Right lobe of liver (tissue), 6 donors: ENCODE data around the gene ATF3. TPM values are rescaled to one million over a fixed set of nuclear protein-coding genes. Genes with fewer than 3 reads are reported as not detected.
A peak's percentile ranks its signal among the peaks of the same experiment; 100 is the strongest.

Experiments
- ATAC-seq, 4 donors: fragments of 200-7000 bp; cut with Tn5 transposase; one replicate each; pipeline ENCODE4 v1.9.1; 2020; ENCODE audit warnings: mild to moderate bottlenecking in 4 of 4, moderate library complexity in 4 of 4
- DNase-seq, 3 donors: peaks; one replicate each; pipeline ENCODE4 v3.0.0-alpha.2; 2020
- H3K27ac ChIP-seq, 3 donors: fragments of 200-600 bp; one replicate each; pipeline ENCODE4 v1.8.0; 2022
- H3K27me3 ChIP-seq, 2 donors: fragments of 200-600 bp; one replicate each; pipeline ENCODE4 v1.8.0; 2022
- H3K36me3 ChIP-seq, 4 donors: fragments of 200-600 bp; sonication (generic) in 1 of 4; one replicate each; pipeline versions ENCODE4 v1.5.1 to v1.8.0; 2017 to 2022; ENCODE audit warnings: control low read depth in 1 of 4
- H3K4me1 ChIP-seq, 4 donors: fragments of 200-600 bp; sonication (generic) in 1 of 4; one replicate each; pipeline versions ENCODE4 v1.5.1 to v1.8.0; 2017 to 2022; ENCODE audit warnings: control low read depth in 1 of 4
- H3K4me3 ChIP-seq, 3 donors: fragments of 200-600 bp; one replicate each; pipeline ENCODE4 v1.8.0; 2022
- H3K9me3 ChIP-seq, 4 donors: fragments of 200-600 bp; sonication (generic) in 1 of 4; one replicate each; pipeline versions ENCODE4 v1.5.1 to v1.8.0; 2017 to 2022; ENCODE audit warnings: control low read depth in 1 of 4
- CTCF ChIP-seq, 4 donors: fragments of 200-600 bp in 3 of 4; fragments of 450-650 bp in 1 of 4; IDR thresholded peaks; one replicate each; pipeline versions ENCODE4 v1.5.1 to v1.8.0; 2016 to 2022; ENCODE audit warnings: antibody characterized with exemption in 4 of 4, mild to moderate bottlenecking in 2 of 4
- POLR2A ChIP-seq: fragments of 450-650 bp; IDR thresholded peaks from one replicate; pipeline ENCODE4 v1.6.1; 2017; ENCODE audit warnings: antibody characterized with exemption, mild to moderate bottlenecking
- WGBS: methylation state at CpG from one replicate; pipeline ENCODE4 v1.1.6; 2018; ENCODE audit warnings: low coverage, low lambda C conversion rate; ENCODE audit not compliant: insufficient coverage; ENCODE audit errors: missing lambda C conversion rate; 5-methylcytosine and 5-hydroxymethylcytosine counted together
- intact Hi-C, 2 donors: fragments of 100-400 bp; cut with DNase I; formaldehyde crosslinking; loops; one replicate each; pipeline versions ENCODE4 v1.11.2 to v1.14.1; 2022
- total RNA-seq, 6 experiments: library from RNA; depleted of rRNA in 2 of 6; stranded (reverse); fragments of >200 nt in 2 of 6; fragmentation: NEBNext Ultra II Directional in 3 of 6; extraction: Animal tissue kit (Norgen Biotek cat#: 25700) in 3 of 6; gene quantifications; one replicate each; pipeline versions ENCODE4 v1.1.0 to v1.2.4, GENCODE V29; 2016 to 2023
- donor health status: DM: no; HTN: yes; CAD: no.
- donor health status: DM: no; HTN: no; CAD: no.
- donor health status: DM: no; HTN: no; CAD: no.
- donor health status: DM: no; HTN: yes; CAD: no.
- donor health status: DM: no; HTN: yes; CAD: no.

ATF3 gene
- total RNA-seq, 6 experiments from 2014 or later = 3.7 to 77.2 (median 15.1) TPM

GRCh38 chr1:212669102-212669501 is 60.5 kb downstream of the ATF3 start:
- TF ChIP-seq CTCF (IDR thresholded peaks at IDR 0.05) (peak in 1 of 4 donors; percentile 11), POLR2A (no peak)
- H3K27ac ChIP-seq = peak overlapping the region in 1 of 3 donors; percentile 79
- 62% methylated on average over 2 of the region's 2 CpGs for WGBS
- H3K9me3 ChIP-seq = no peaks in the 10 kb centered on the region
- intact Hi-C loops = no loop called here
- H3K4me3 ChIP-seq = no peak overlapping the region
- ATAC-seq (no peak), DNase-seq (no peak)
- no peaks in the 10 kb centered on the region for H3K36me3 ChIP-seq
- H3K4me1 ChIP-seq = no peaks in the 10 kb centered on the region
- no peaks in the 10 kb centered on the region for H3K27me3 ChIP-seq

- H3K27ac ChIP-seq = no peak overlapping the region
- TF ChIP-seq POLR2A (no peak), CTCF (IDR thresholded peaks at IDR 0.05) (no peak)
- no peak overlapping the region for H3K4me3 ChIP-seq
- no peaks in the 10 kb centered on the region for H3K9me3 ChIP-seq
- no peak for ATAC-seq
- no peaks in the 10 kb centered on the region for H3K36me3 ChIP-seq
- H3K4me1 ChIP-seq = no peaks in the 10 kb centered on the region
- DNase-seq = no peak
- H3K27me3 ChIP-seq = no peaks in the 10 kb centered on the region
- intact Hi-C loops = no loop called here
- 63% methylated on average over 4 of the region's 8 CpGs for WGBS
These were observed 61.0 kb downstream of the ATF3 start for GRCh38 chr1:212669600-212669999.

GRCh38 chr1:212670301-212670700 is 61.7 kb downstream of the ATF3 start:
- intact Hi-C loops = no loop called here
- ATAC-seq = no peak
- no peaks in the 10 kb centered on the region for H3K36me3 ChIP-seq
- H3K9me3 ChIP-seq = no peaks in the 10 kb centered on the region
- no peak overlapping the region for H3K27ac ChIP-seq
- TF ChIP-seq POLR2A (no peak), CTCF (IDR thresholded peaks at IDR 0.05) (no peak)
- H3K27me3 ChIP-seq = no peaks in the 10 kb centered on the region
- DNase-seq = no peak
- H3K4me3 ChIP-seq = no peak overlapping the region
- WGBS = 74% methylated on average over 7 of the region's 7 CpGs
- H3K4me1 ChIP-seq = no peaks in the 10 kb centered on the region

Other genes with a start within 250 kb of the ATF3 start
- 1 to 10 TPM in 5 of 6 experiments, under 1 TPM in 1; 0.88 to 3.3 (median 1.7) TPM for gene PACC1, start 193.9 kb upstream of the ATF3 start, total RNA-seq
- 10 to 100 TPM; 23.0 to 49.0 (median 27.9) TPM for gene NENF, start 175.8 kb upstream of the ATF3 start, total RNA-seq
- gene BATF3, start 91.1 kb downstream of the ATF3 start, total RNA-seq = 1 to 10 TPM in 2 of 6 experiments, under 1 TPM in 1, not detected in 3; 0.68 to 2.7 (median 1.2) TPM
- gene NSL1, start 183.0 kb downstream of the ATF3 start, total RNA-seq = 10 to 100 TPM; 13.3 to 26.5 (median 16.2) TPM
- gene TATDN3, start 183.1 kb downstream of the ATF3 start, total RNA-seq = 1 to 10 TPM; 6.0 to 9.3 (median 6.6) TPM
- gene SPATA45, start 238.9 kb downstream of the ATF3 start, total RNA-seq = 1 to 10 TPM in 1 of 6 experiments, not detected in 5; 1.2 TPM
- 1 to 10 TPM; 1.6 to 5.8 (median 2.1) TPM for gene FLVCR1, start 249.5 kb downstream of the ATF3 start, total RNA-seq